ENCODE measurements around the gene LSAMP. TPM values are rescaled to one million over a fixed set of nuclear protein-coding genes. Genes with fewer than 3 reads are reported as not detected.
A peak's percentile ranks its signal among the peaks of the same experiment; 100 is the strongest.

The LSAMP gene
- total and polyA plus RNA-seq, 2 of the 13 experiments (the other 11 are each of a cell fraction or from before 2014, with no cell fraction given) = not detected

- TF ChIP-seq ZNF318 (CRISPR knock-in tag; IDR thresholded peaks at IDR 0.05) = no peak
- no peak for TF ChIP-seq ZNF253 (CRISPR knock-in tag; IDR thresholded peaks at IDR 0.05; ENCODE audit: borderline replicate concordance)
- TF ChIP-seq SNAPC5 (CRISPR knock-in tag; IDR thresholded peaks at IDR 0.05; ENCODE audit: borderline replicate concordance) = peak; percentile 75; the same call in 1 of the 2 replicates
- peak; percentile 77 for TF ChIP-seq MNT (IDR thresholded peaks at IDR 0.05)
- no peak for TF ChIP-seq HMG20A (CRISPR knock-in tag; IDR thresholded peaks at IDR 0.05; ENCODE audit: borderline replicate concordance)
- 0 out of 2 replicates have a peak, but pooled peaks have one; percentile 44 for TF ChIP-seq CHCHD3 (CRISPR knock-in tag; IDR thresholded peaks at IDR 0.05)
- peak; percentile 77; the same call in 1 of the 2 replicates for TF ChIP-seq POLR2G (IDR thresholded peaks at IDR 0.05; ENCODE audit: low read depth, low read length)
- TF ChIP-seq TFDP2 (CRISPR knock-in tag; IDR thresholded peaks at IDR 0.05) = peak; percentile 40
- TF ChIP-seq ZSCAN21 (CRISPR knock-in tag; IDR thresholded peaks at IDR 0.05; ENCODE audit: borderline replicate concordance) = peak; percentile 71
- TF ChIP-seq TFE3 (CRISPR knock-in tag; IDR thresholded peaks at IDR 0.05) = peak; percentile 59; the same call in 1 of the 2 replicates
- peak; percentile 50 for TF ChIP-seq TAF1 (CRISPR knock-in tag; IDR thresholded peaks at IDR 0.05)
- TF ChIP-seq SIN3B (IDR thresholded peaks at IDR 0.05; ENCODE audit: low read length) = no peak
- no peak for TF ChIP-seq BCL3 (CRISPR knock-in tag; IDR thresholded peaks at IDR 0.05)
These were observed 661.1 kb downstream of the LSAMP start (continued) for GRCh38 chr3:115783938-115784738.

Data from HepG2 (cell line).